ENCODE measurements around the gene PDGFD.

- no peak for TF ChIP-seq CTCF (IDR thresholded peaks at IDR 0.05)
- no peak for TF ChIP-seq EP300 (IDR thresholded peaks at IDR 0.05)
Measured at GRCh38 chr11:103959279-103959942, 204.5 kb downstream of the PDGFD start.

Data from tibial nerve (tissue), 4 donors.